MM.1S (cell line): ENCODE data around the gene RNASE7.

Experiments used
- DNase-seq: peaks from one replicate; pipeline ENCODE4 v3.0.0-alpha.2; 2015
- H2AFZ ChIP-seq: fragments of 300-600 bp; sonication (generic); 2 replicates; pipeline ENCODE4 v1.6.0; 2016; ENCODE audit warnings: antibody characterized with exemption, low read length
- H3F3A ChIP-seq: fragments of 300-600 bp; sonication (generic); 2 replicates; pipeline ENCODE4 v1.6.1; 2016; ENCODE audit warnings: mild to moderate bottlenecking, antibody characterized with exemption, low read length, moderate library complexity, mixed read lengths; ENCODE audit not compliant: insufficient read depth
- H3K27ac ChIP-seq: fragments of 300-600 bp; sonication (generic); 2 replicates; pipeline ENCODE4 v1.5.1; 2016; ENCODE audit warnings: mild to moderate bottlenecking, low read length
- H3K27me3 ChIP-seq: fragments of 300-600 bp; sonication (generic); replicated peaks from 2 replicates; pipeline ENCODE4 v1.6.0; 2016; ENCODE audit warnings: low read length; ENCODE audit not compliant: insufficient read depth
- H3K36me3 ChIP-seq: fragments of 300-600 bp; sonication (generic); replicated peaks from 2 replicates; pipeline ENCODE4 v1.6.1; 2016; ENCODE audit warnings: mild to moderate bottlenecking, low read length, mixed read lengths; ENCODE audit not compliant: insufficient read depth
- H3K4me1 ChIP-seq: fragments of 300-600 bp; sonication (generic); 2 replicates; pipeline ENCODE4 v1.6.1; 2016; ENCODE audit warnings: low read length, mixed read lengths
- H3K4me2 ChIP-seq: fragments of 300-600 bp; sonication (generic); 2 replicates; pipeline ENCODE4 v1.6.0; 2016; ENCODE audit warnings: low read depth, low read length
- H3K4me3 ChIP-seq: fragments of 300-600 bp; sonication (generic); 2 replicates; pipeline ENCODE4 v1.5.1; 2016; ENCODE audit warnings: low read length, mixed read lengths
- H3K79me2 ChIP-seq: fragments of 300-600 bp; sonication (generic); 2 replicates; pipeline ENCODE4 v1.6.1; 2016; ENCODE audit warnings: mixed run types, low read length, mixed read lengths
- H3K9ac ChIP-seq: fragments of 300-600 bp; sonication (generic); 2 replicates; pipeline ENCODE4 v1.6.1; 2016; ENCODE audit warnings: low read length, mixed read lengths
- H3K9me2 ChIP-seq: fragments of 300-600 bp; sonication (generic); replicated peaks from 2 replicates; pipeline ENCODE4 v1.6.1; 2016; ENCODE audit warnings: mild to moderate bottlenecking, low read length, mixed read lengths; ENCODE audit not compliant: insufficient read depth
- H3K9me3 ChIP-seq: fragments of 300-600 bp; sonication (generic); replicated peaks from 2 replicates; pipeline ENCODE4 v1.6.1; 2016; ENCODE audit warnings: mild to moderate bottlenecking, low read length, mixed read lengths; ENCODE audit not compliant: insufficient read depth
- H4K20me1 ChIP-seq: fragments of 300-600 bp; sonication (generic); 2 replicates; pipeline ENCODE4 v1.6.1; 2016; ENCODE audit warnings: mild to moderate bottlenecking, low read length, moderate library complexity, mixed read lengths; ENCODE audit not compliant: insufficient read depth
- CTCF ChIP-seq: fragments of 300-600 bp; sonication (generic); IDR thresholded peaks from 2 replicates; pipeline ENCODE4 v1.5.1; 2016; ENCODE audit warnings: antibody characterized with exemption, low read length, mixed read lengths
- EZH2 ChIP-seq: fragments of 300-600 bp; sonication (generic); optimal IDR thresholded peaks from 2 replicates; pipeline ENCODE3; 2017; ENCODE audit warnings: low read depth, mild to moderate bottlenecking, antibody characterized with exemption, low read length, mixed read lengths
- EZH2phosphoT487 ChIP-seq: fragments of 300-600 bp; sonication (generic); IDR thresholded peaks from 2 replicates; pipeline ENCODE4 v1.6.1; 2018; ENCODE audit warnings: antibody characterized with exemption, low read length

RNASE7 gene

GRCh38 chr14:21018781-21019180, 23.4 kb upstream of the RNASE7 start:
- no peak overlapping the region for H3K27ac ChIP-seq
- H3K36me3 ChIP-seq = no peaks in the 10 kb centered on the region
- no peaks in the 10 kb centered on the region for H3K27me3 ChIP-seq
- H3K9me3 ChIP-seq = no peaks in the 10 kb centered on the region
- no peaks in the 10 kb centered on the region for H3F3A ChIP-seq
- H3K9me2 ChIP-seq = no peaks in the 10 kb centered on the region
- TF ChIP-seq CTCF (no peak), EZH2 (no peak), EZH2phosphoT487 (no peak)
- H3K4me3 ChIP-seq = no peak overlapping the region
- H3K4me2 ChIP-seq = no peak overlapping the region
- no peak overlapping the region for H3K9ac ChIP-seq
- no peaks in the 10 kb centered on the region for H3K79me2 ChIP-seq
- no peaks in the 10 kb centered on the region for H4K20me1 ChIP-seq
- no peak overlapping the region for H2AFZ ChIP-seq
- no peaks in the 10 kb centered on the region for H3K4me1 ChIP-seq
- no peak for DNase-seq

DNA sequence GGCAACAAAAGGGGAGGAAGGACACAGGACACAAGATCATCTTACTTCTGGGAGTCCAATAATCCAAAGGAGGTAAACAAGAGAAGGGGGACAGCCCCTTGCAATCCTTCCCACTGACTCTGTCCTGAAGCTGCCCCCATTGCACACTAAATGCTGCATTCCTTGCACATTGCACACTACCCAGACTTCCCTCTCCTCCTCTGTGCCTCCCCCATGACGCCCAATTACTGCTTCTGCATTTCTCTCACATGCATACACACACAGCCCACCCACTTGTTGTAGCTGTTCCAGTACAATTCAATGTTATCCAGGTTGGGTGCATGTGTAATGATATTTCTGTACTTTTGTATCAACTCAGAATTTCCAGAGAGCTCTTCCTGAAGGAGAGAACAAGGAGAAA, 22.8 kb upstream of the RNASE7 start:
- Histone ChIP-seq H3K79me2 (no peaks in the 10 kb centered on the region), H3K9me2 (no peaks in the 10 kb centered on the region), H3K36me3 (no peaks in the 10 kb centered on the region), H3K27ac (no peak overlapping the region), H3K9ac (no peak overlapping the region), H3K27me3 (no peaks in the 10 kb centered on the region), H3K4me1 (no peaks in the 10 kb centered on the region), H3K4me3 (no peak overlapping the region), H3F3A (no peaks in the 10 kb centered on the region), H4K20me1 (no peaks in the 10 kb centered on the region), H3K9me3 (no peaks in the 10 kb centered on the region), H3K4me2 (no peak overlapping the region), H2AFZ (no peak overlapping the region)
- DNase-seq = no peak
- TF ChIP-seq EZH2phosphoT487 = no peak
- no peak for TF ChIP-seq CTCF
- TF ChIP-seq EZH2 = no peak

- no peak for DNase-seq
- Histone ChIP-seq H3K4me2 (no peak overlapping the region), H3K9me2 (no peaks in the 10 kb centered on the region), H3K4me1 (no peaks in the 10 kb centered on the region), H3K79me2 (no peaks in the 10 kb centered on the region), H4K20me1 (no peaks in the 10 kb centered on the region), H3K27ac (no peak overlapping the region), H2AFZ (no peak overlapping the region), H3K27me3 (no peaks in the 10 kb centered on the region), H3F3A (no peaks in the 10 kb centered on the region), H3K4me3 (no peak overlapping the region), H3K9me3 (no peaks in the 10 kb centered on the region), H3K36me3 (no peaks in the 10 kb centered on the region), H3K9ac (no peak overlapping the region)
- TF ChIP-seq EZH2phosphoT487 = no peak
- TF ChIP-seq EZH2 = no peak
- TF ChIP-seq CTCF = no peak
Observed at GRCh38 chr14:21020977-21021545, 21.1 kb upstream of the RNASE7 start.
